HG02884 (cell line): ENCODE measurements around the gene TNNC1.

Experiments used
- ATAC-seq: cut with Tn5 transposase; IDR thresholded peaks from one replicate; pipeline ENCODE4 v1.9.1; 2021; ENCODE audit warnings: mild to moderate bottlenecking, moderate library complexity; ENCODE audit not compliant: unreplicated experiment

TNNC1 gene

GRCh38 chr3:52432691-52433141 is 21.1 kb downstream of the TNNC1 start:
- no peak for ATAC-seq

- no peak for ATAC-seq
These were observed 21.6 kb downstream of the TNNC1 start for GRCh38 chr3:52432225-52432624.

- ATAC-seq, result no peak
These were observed 22.2 kb downstream of the TNNC1 start for GRCh38 chr3:52431459-52432223.

GRCh38 chr3:52430416-52430810 is 23.4 kb downstream of the TNNC1 start:
- no peak for ATAC-seq

- ATAC-seq, result no peak
These were observed 23.9 kb downstream of the TNNC1 start for GRCh38 chr3:52429779-52430415.

GRCh38 chr3:52429031-52429430 is 24.8 kb downstream of the TNNC1 start:
- no peak for ATAC-seq

GRCh38 chr3:52428151-52429005 is 25.5 kb downstream of the TNNC1 start:
- ATAC-seq, result no peak

GRCh38 chr3:52423173-52423572 is 30.7 kb downstream of the TNNC1 start:
- ATAC-seq, result no peak

- no peak for ATAC-seq
These were observed 31.2 kb downstream of the TNNC1 start for GRCh38 chr3:52422669-52423068.

- no peak for ATAC-seq
These were observed 33.5 kb downstream of the TNNC1 start for GRCh38 chr3:52420388-52420787.

- ATAC-seq, result no peak
These were observed 38.0 kb downstream of the TNNC1 start for GRCh38 chr3:52415800-52416199.

- no peak for ATAC-seq
These were observed 45.4 kb downstream of the TNNC1 start for GRCh38 chr3:52408466-52408865.

- ATAC-seq, result no peak
These were observed 46.1 kb downstream of the TNNC1 start for GRCh38 chr3:52407779-52408178.

- no peak for ATAC-seq
These were observed 46.9 kb downstream of the TNNC1 start for GRCh38 chr3:52406791-52407510.

GRCh38 chr3:52406231-52406661 is 47.6 kb downstream of the TNNC1 start:
- no peak for ATAC-seq

- ATAC-seq, result no peak
These were observed 48.2 kb downstream of the TNNC1 start for GRCh38 chr3:52405601-52406110.

- ATAC-seq, result no peak
These were observed 48.8 kb downstream of the TNNC1 start for GRCh38 chr3:52405066-52405465.

GRCh38 chr3:52404391-52404790 is 49.5 kb downstream of the TNNC1 start:
- ATAC-seq, result no peak

- no peak for ATAC-seq
These were observed 49.9 kb downstream of the TNNC1 start for GRCh38 chr3:52403955-52404354.

- no peak for ATAC-seq
These were observed 50.5 kb downstream of the TNNC1 start for GRCh38 chr3:52403271-52403841.
